Stimulated activated CD4-positive, alpha-beta T cell treated with anti-CD3 and anti-CD28 coated beads, Interleukin-12 subunit alpha, Interleukin-12 subunit beta, amount 100 ng/mL, for 4 hours (primary cell): Measurements from ENCODE around the gene VSX2.

ENCODE experiments used
- DNase-seq: peaks from one replicate; pipeline ENCODE4 v3.0.0-alpha.2; 2020

Gene VSX2

DNA sequence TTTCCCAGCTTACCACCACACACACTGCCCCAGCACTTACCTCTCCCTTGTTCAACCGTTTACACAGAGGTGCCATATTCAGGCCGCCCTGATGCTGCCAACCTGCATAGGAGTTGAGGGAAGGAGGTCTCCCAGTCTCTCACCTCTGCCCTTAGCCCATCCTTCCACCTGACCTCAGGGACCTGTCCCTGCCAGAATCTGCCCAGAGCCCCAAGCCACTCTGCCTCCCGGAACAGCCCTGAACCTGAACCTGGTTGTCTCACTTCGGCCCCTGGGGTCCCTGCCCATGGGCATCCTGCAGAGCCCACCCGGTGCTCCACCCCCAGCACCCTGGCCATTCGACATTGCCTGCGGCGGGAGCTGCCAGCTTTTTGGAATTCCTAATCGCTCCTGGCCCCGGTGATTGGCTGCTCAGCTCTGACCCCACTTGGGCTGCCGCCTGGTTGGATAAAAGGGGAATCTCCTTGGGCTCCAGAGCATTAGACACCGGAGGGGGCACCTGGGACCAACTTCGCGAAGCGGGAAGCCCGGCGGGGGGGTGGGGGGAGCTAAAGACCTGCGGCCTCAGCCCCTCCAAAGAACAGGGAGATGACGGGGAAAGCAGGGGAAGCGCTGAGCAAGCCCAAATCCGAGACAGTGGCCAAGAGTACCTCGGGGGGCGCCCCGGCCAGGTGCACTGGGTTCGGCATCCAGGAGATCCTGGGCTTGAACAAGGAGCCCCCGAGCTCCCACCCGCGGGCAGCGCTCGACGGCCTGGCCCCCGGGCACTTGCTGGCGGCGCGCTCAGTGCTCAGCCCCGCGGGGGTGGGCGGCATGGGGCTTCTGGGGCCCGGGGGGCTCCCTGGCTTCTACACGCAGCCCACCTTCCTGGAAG lies at the start of gene VSX2:
TSS of gene VSX2 (plus strand) at position 476 of the 874 bp plus-strand sequence. CDS start at position 589, 113 bp downstream.
- DNase-seq = no peak

GRCh38 chr14:74190927-74191575 lies 48.2 kb upstream of the VSX2 start:
- no peak for DNase-seq

- no peak for DNase-seq
Measured at GRCh38 chr14:74194506-74195274, 44.6 kb upstream of the VSX2 start.

- DNase-seq = no peak
Measured at GRCh38 chr14:74195623-74196022, 43.6 kb upstream of the VSX2 start.

DNA sequence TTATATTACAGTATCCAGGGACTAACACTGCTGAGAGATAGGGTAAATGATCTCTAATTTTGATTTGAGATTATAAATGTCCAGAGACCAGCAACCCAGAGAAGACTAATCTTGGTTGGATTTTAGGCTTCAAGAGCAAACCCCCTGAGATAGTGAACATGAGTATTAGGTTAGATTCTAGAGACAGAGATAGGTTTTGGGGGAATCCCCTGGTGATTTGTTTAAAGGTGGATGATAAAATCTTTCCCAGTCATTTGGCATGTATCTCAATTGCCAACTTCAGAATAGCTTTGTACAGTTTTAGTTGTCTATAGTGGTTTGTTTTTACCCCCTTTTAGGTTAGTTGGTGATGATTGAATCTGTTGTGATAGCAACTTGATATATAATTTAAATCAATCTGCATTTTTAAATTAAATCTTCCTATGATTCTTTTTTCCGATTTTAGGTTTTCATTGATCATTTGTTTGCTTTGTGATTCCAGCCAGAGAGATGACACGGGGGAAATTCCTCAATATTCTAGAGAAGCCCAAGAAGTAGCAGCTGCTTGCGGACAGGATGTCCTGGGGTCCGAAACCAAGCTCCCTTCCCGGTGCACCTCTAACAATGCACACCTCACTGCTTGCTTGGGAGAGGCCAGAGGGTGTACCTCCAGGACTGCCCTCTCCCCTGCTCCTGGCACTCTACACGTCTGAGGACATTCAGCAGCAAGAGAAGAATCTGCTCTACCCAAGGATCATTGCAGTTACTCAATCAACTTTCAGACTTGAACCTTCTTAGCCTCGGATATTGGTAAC lies 40.6 kb upstream of the VSX2 start:
- no peak for DNase-seq

GRCh38 chr14:74202113-74202512 lies 37.1 kb upstream of the VSX2 start:
- DNase-seq = no peak

GRCh38 chr14:74203639-74204038 lies 35.6 kb upstream of the VSX2 start:
- no peak for DNase-seq

DNA sequence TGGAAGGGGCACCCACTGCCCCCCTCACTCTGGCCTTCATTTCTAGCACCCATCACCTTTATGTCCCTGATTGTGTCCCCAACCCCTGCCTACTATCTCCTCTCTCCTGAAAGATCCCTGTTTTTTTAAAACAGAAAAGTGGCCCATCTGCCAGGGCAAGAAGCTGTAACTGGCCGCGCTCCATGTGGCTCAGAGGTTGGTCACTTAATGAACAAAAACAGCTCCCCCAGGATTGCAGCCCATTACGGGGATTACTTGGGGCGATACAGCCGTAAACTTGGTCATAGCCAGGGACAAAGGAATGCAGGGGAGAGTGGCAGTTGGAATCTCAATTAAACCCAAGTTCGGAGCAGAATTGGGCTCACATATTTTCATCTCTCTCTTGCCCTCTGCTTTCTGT lies 34.8 kb upstream of the VSX2 start:
- DNase-seq = no peak

DNA sequence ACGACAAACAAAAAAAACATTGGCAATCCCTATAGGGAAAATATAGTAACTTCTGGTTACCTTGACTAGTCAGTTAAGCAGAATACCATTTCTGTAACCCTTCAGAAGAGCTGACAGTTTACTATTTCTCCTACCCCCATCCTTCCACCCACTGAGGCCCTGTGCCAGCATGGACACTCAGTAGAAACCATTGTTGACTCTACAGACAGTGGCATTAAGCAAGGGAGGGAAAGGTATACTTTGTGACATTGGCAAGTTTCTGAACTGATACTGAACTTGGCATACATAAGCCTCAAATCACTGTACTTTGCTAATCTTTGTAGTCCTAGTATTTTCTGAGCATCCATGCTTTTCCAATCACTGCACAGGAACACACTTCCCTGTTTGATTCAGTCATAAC lies 33.4 kb upstream of the VSX2 start:
- DNase-seq = no peak

DNA sequence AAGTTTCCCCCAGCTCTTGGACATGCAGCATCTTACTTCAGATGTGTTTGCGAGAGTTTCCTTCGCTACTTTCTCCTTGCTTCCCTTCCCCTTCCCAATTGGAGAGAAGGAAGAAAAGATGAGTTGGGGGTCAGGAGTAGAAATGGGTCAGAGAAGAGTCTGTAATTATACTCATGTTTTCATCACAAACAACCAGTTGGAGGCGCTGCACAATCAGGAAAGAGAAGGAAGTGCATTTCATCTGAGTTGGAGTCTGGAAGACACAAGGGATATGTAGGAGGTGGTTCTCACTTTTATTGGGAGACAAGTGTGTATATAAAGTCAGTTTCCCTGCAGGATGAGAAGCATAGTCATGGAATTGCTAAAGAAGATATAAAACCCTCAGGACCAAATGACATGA lies 31.3 kb upstream of the VSX2 start:
- DNase-seq = no peak

- DNase-seq = no peak
Measured at GRCh38 chr14:74208642-74209041, 30.6 kb upstream of the VSX2 start.

DNA sequence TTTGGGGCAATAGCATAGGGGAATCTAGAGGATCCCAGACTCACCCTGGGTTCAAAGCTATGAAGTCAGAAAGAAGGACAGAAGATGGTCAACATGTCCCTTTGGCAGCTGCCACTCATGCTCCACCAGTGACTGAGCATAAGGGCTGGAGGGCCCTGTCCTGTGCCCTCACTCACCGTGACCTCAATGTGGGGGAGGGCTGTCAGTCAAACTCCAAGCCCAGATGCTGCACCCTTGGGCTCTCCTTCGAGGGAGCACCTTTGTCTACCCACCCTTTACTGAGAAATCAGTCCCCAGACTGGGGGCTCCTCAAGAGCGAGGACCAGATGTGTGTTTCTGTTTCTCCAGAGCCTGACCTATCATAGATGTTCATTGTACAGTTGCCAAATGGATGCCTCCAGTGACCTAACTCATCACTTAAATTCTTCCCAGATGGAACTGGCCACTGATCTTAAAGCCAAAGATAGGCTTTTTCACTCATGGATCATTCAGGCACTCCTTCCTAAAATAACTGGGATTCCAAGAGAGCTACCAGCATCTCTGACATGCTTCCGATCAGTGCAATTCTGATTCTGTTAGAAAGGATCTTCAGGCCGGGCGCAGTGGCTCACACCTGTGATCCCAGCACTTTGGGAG lies 27.2 kb upstream of the VSX2 start:
- DNase-seq = no peak

DNA sequence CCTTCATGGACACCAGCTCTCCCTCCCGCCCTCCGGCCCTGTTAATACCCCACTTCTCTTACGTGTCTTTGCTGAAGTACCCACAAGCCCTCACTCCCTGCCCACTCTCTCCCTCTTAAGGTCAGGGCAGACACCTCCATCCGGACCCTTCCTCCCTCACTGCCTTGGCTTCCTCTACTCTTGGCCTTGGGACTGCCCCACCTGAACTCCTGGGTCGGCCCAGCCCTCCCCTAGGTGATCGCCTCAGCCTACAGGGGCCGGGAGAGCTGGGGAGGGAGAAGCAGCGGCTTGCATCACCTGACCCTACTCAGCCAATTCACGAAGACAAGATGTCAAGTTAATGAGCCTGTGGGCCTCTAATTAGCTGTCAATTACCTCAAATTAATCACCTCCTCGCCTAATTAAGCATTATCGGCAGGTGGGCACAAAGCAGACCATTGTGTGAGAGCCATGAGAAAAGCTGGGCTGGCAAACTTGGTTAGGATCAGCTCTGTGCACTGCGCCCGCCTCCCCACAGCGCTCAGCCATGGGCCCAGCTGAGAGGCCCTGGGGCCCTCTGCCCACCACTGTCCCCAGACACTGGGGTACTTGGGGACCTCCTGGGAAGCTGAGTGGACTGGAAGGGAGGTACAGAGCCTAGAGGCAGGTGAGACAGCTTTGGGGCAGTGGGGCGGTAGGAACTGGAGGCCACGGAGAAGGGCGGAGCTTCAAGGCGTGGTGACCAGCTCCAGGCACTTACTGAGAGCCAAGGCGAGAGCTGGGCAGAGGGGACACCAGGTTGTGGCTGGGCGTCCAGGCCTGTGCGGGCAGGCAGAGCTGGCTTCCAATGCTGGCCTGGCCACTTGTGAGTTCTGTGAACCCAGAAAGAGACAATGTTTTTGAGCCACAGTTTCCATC lies 25.1 kb upstream of the VSX2 start:
- no peak for DNase-seq

GRCh38 chr14:74216671-74217070 lies 22.6 kb upstream of the VSX2 start:
- no peak for DNase-seq

DNA sequence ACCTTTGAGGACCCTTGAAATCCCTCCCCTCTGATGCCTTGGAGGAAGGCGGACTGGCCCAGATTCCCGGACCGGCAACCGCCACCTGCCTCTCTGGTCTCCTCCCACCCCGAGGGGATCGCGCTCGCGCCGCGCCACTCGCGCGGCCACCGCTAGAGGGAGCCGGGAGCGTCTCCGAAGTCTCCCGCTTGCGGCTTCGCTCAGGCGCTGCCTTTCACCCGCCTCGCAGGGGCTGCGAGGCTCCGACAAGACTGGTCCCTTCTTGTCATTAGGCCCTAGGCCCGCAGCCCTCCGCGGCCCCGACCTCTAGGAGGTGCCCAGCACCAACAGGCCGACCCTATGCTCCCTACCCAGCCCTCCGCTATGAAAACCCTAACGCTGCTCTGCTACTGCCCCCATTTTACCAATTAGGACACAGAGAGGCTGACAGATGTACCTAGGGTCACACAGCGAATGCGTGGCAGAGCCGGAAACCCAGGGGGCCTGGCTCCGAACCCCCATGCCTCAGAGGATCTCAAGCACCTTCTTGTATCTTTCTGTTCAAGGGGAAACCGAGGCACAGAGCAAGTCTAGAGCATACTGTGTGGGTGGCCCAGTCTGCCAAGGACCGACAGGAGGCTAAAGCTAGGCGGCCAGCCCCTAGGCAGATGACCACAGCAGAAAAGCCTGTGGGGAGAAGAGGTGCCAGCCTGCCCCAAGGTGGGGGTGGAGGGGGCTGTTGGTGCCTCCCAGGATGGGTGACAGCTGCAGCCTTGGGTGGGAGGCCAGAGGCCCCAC lies 21.4 kb upstream of the VSX2 start:
- peak; percentile 79 for DNase-seq

GRCh38 chr14:74218462-74218861 lies 20.8 kb upstream of the VSX2 start:
- no peak for DNase-seq

GRCh38 chr14:74219277-74220205 lies 19.7 kb upstream of the VSX2 start:
- DNase-seq = no peak

GRCh38 chr14:74220991-74221390 lies 18.3 kb upstream of the VSX2 start:
- no peak for DNase-seq

DNA sequence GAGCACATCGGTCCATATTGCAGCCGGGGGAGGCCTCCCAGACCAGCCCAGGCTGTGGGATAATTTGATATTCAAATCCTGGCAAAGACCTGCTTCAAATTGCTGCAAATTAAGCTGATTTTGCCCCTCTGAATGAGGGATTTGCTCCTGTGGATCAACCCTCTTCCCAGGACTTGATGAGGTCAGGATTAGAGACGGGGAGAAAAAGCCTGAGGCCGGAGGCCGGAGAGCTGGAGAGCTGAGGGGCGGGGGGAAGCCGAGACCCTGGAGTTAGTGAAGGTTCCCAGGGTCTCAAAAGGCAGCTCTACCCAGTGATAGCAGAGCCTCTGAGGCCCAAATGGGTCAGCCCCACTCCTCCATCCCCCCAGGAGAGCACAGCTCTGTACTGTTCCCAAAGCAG lies 17.5 kb upstream of the VSX2 start:
- no peak for DNase-seq
